Purkinje cell (primary cell): ENCODE results near the gene SLC17A8. TPM values are rescaled to one million over a fixed set of nuclear protein-coding genes. Genes with fewer than 3 reads are reported as not detected.

Experiments
- polyA plus RNA-seq: library from polyadenylated mRNA; unstranded; fragments of >200 nt; fragmentation: Nextera tagmentation; gene quantifications from 2 replicates; pipeline ENCODE4 v1.2.1, GENCODE V29; 2014

SLC17A8 gene
- polyA plus RNA-seq = 0.48 TPM in 1 of 2 replicates, not detected in the other

GRCh38 chr12:100356644-100357223, at the start of gene SLC17A8:
Gene SLC17A8, plus strand, starts transcription at chr12:100357074. Its CDS starts 318 bp downstream, at chr12:100357392.

Other genes starting within 250 kb of the SLC17A8 start
- 33.7 and 41.7 TPM in 2 replicates for gene BLTP3B, start 214.2 kb upstream of the SLC17A8 start, polyA plus RNA-seq
- gene ACTR6, start 156.3 kb upstream of the SLC17A8 start, polyA plus RNA-seq = 168 and 186 TPM in 2 replicates
- 1.1 and 11.4 TPM in 2 replicates for gene DEPDC4, start 90.0 kb upstream of the SLC17A8 start, polyA plus RNA-seq
- 19.1 and 27.0 TPM in 2 replicates for gene SCYL2, start 89.9 kb upstream of the SLC17A8 start, polyA plus RNA-seq
- not detected in 2 replicates for gene NR1H4, start 116.8 kb downstream of the SLC17A8 start, polyA plus RNA-seq
- 0.90 and 2.9 TPM in 2 replicates for gene GAS2L3, start 216.6 kb downstream of the SLC17A8 start, polyA plus RNA-seq